A549 (cell line): Measurements from ENCODE around the gene CFAP46. TPM values are rescaled to one million over a fixed set of nuclear protein-coding genes. Genes with fewer than 3 reads are reported as not detected.

Experiments
- ATAC-seq, 2 experiments: fragments of 200-7000 bp in 1 of 2; fragments of >200 bp in 1 of 2; cut with Nextera tagmentation in 1 of 2; cut with Tn5 transposase in 1 of 2; 3 replicates each; pipeline versions ENCODE4 v1.8.0 to v1.9.1; 2018 to 2020; ENCODE audit warnings: mild to moderate bottlenecking in 1 of 2, moderate library complexity in 1 of 2
- CTCF ChIA-PET: fragments of 300-600 bp; sonication (Branson Sonifier 250); formaldehyde crosslinking; extraction: SDS; loops from one replicate; lab custom pipeline; 2021; ENCODE audit warnings: antibody characterized with exemption, inconsistent platforms; lab: Yijun Ruan, JAX
- POLR2A ChIA-PET: fragments of 350-600 bp; formaldehyde crosslinking; extraction: SDS; loops from one replicate; lab custom pipeline; 2021; ENCODE audit warnings: antibody characterized with exemption, inconsistent platforms; lab: Yijun Ruan, JAX
- DNase-seq, 2 experiments: peaks; one replicate each; pipeline versions ENCODE4 v3.0.0 to v3.0.0-alpha.2; 2011 to 2016; ENCODE audit warnings: low read depth in 1 of 2, low spot score in 1 of 2
- FAIRE-seq: peaks from 2 replicates; lab custom pipeline; 2011; peaks lifted over from hg19 to GRCh38; lab: Jason Lieb, UNC
- H3K27ac ChIP-seq, 2 experiments: fragments of >200 bp; sonication (Bioruptor Twin); formaldehyde crosslinking; 3 replicates each; pipeline ENCODE4 v1.5.1; 2016 to 2017
- H3K4me1 ChIP-seq: fragments of >200 bp; sonication (Bioruptor Twin); formaldehyde crosslinking; 3 replicates; pipeline ENCODE4 v1.6.1; 2016
- H3K4me2 ChIP-seq: fragments of >200 bp; sonication (Bioruptor Twin); formaldehyde crosslinking; 3 replicates; pipeline ENCODE4 v1.6.1; 2016
- H3K4me3 ChIP-seq: fragments of >200 bp; sonication (Bioruptor Twin); formaldehyde crosslinking; 3 replicates; pipeline ENCODE4 v1.5.1; 2016
- H3K9me3 ChIP-seq: fragments of >200 bp; sonication (Bioruptor Twin); formaldehyde crosslinking; 3 replicates; pipeline ENCODE4 v1.6.1; 2016
- CBX2 ChIP-seq: fragments of 200-600 bp; sonication (generic); IDR thresholded peaks from 2 replicates; pipeline ENCODE4 v1.6.1; 2016; ENCODE audit warnings: low read depth, mild to moderate bottlenecking, borderline replicate concordance
- CEBPB ChIP-seq, 2 experiments: fragments of >200 bp in 1 of 2; sonication (Bioruptor Twin) in 1 of 2; formaldehyde crosslinking in 1 of 2; IDR thresholded peaks; 2 replicates each; pipeline ENCODE4 v1.6.1; 2012 to 2016
- CTCF ChIP-seq: fragments of >200 bp; sonication (Bioruptor Twin); formaldehyde crosslinking; IDR thresholded peaks from 3 replicates; pipeline ENCODE4 v1.5.1; 2016
- EHMT2 ChIP-seq: fragments of 200-600 bp; sonication (generic); IDR thresholded peaks from 2 replicates; pipeline ENCODE4 v1.6.1; 2016; ENCODE audit warnings: antibody characterized with exemption, low read depth, mild to moderate bottlenecking, moderate library complexity
- FOSB ChIP-seq: fragments of 250-450 bp; sonication (Bioruptor Pico); IDR thresholded peaks from 2 replicates; pipeline ENCODE4 v1.5.0; 2020; ENCODE audit warnings: mild to moderate bottlenecking, moderate library complexity
- FOXS1 ChIP-seq: fragments of 250-450 bp; sonication (Bioruptor Pico); IDR thresholded peaks from 2 replicates; pipeline ENCODE4 v1.5.0; 2020; ENCODE audit warnings: mild to moderate bottlenecking, moderate library complexity
- GATA3 ChIP-seq: IDR thresholded peaks from 2 replicates; pipeline ENCODE4 v1.6.1; 2012; ENCODE audit warnings: borderline replicate concordance
- HDAC2 ChIP-seq: fragments of 200-600 bp; sonication (generic); IDR thresholded peaks from 2 replicates; pipeline ENCODE4 v1.6.1; 2016
- HEYL ChIP-seq: fragments of 250-450 bp; sonication (Bioruptor Pico); IDR thresholded peaks from 2 replicates; pipeline ENCODE4 v1.8.0; 2021; ENCODE audit warnings: mild to moderate bottlenecking, moderate library complexity
- HOXB5 ChIP-seq: fragments of 250-450 bp; sonication (Bioruptor Pico); IDR thresholded peaks from 2 replicates; pipeline ENCODE4 v1.5.0; 2020; ENCODE audit warnings: mild to moderate bottlenecking, moderate library complexity
- JUNB ChIP-seq: fragments of >200 bp; sonication (Bioruptor Twin); formaldehyde crosslinking; IDR thresholded peaks from 2 replicates; pipeline ENCODE4 v1.6.1; 2016
- MAFK ChIP-seq: fragments of 450-650 bp; IDR thresholded peaks from 2 replicates; pipeline ENCODE4 v1.6.1; 2014; ENCODE audit not compliant: partially characterized antibody
- MAZ ChIP-seq: fragments of 150-350 bp; IDR thresholded peaks from 2 replicates; pipeline ENCODE4 v1.6.1; 2014; ENCODE audit warnings: antibody characterized with exemption, low read depth, low read length, borderline replicate concordance
- MYC ChIP-seq: IDR thresholded peaks from 2 replicates; pipeline ENCODE4 v1.6.1; 2012; ENCODE audit warnings: mild to moderate bottlenecking, inconsistent platforms, low read length, improper control_type of control experiment, borderline replicate concordance
- NFE2L2 ChIP-seq: fragments of 150-350 bp; conservative IDR thresholded peaks from 2 replicates; pipeline ENCODE4 v1.6.1; 2014; ENCODE audit warnings: low read length
- NR3C1 ChIP-seq: fragments of >200 bp; sonication (Bioruptor Twin); formaldehyde crosslinking; IDR thresholded peaks from 3 replicates; pipeline ENCODE4 v1.6.1; 2017
- RAD21 ChIP-seq, 2 experiments: fragments of >200 bp in 1 of 2; sonication (Bioruptor Twin) in 1 of 2; formaldehyde crosslinking in 1 of 2; IDR thresholded peaks in 1 of 2; conservative IDR thresholded peaks in 1 of 2; 2 replicates in 1 of 2; 3 replicates in 1 of 2; pipeline ENCODE4 v1.6.1; 2012 to 2018; ENCODE audit warnings: inconsistent platforms in 1 of 2
- REST ChIP-seq: fragments of 200-600 bp; sonication (generic); IDR thresholded peaks from 2 replicates; pipeline ENCODE4 v1.6.1; 2016; ENCODE audit warnings: antibody characterized with exemption, mild to moderate bottlenecking, moderate library complexity
- RNF2 ChIP-seq: fragments of 200-600 bp; sonication (generic); IDR thresholded peaks from 2 replicates; pipeline ENCODE4 v1.6.1; 2016; ENCODE audit warnings: low read depth, mild to moderate bottlenecking, antibody characterized with exemption, moderate library complexity, borderline replicate concordance
- SMC3 ChIP-seq: fragments of >200 bp; sonication (Bioruptor Twin); formaldehyde crosslinking; IDR thresholded peaks from 3 replicates; pipeline ENCODE4 v1.6.1; 2018; ENCODE audit warnings: inconsistent platforms
- SREBF2 ChIP-seq: fragments of 450-650 bp; IDR thresholded peaks from 2 replicates; pipeline ENCODE4 v1.6.1; 2014; ENCODE audit warnings: mild to moderate bottlenecking, moderate library complexity
- TP53 ChIP-seq: fragments of 250-450 bp; sonication (Bioruptor Pico); IDR thresholded peaks from 2 replicates; pipeline ENCODE4 v1.5.0; 2021; ENCODE audit warnings: mild to moderate bottlenecking, moderate library complexity
- USF2 ChIP-seq: fragments of 450-650 bp; IDR thresholded peaks from 2 replicates; pipeline ENCODE4 v1.6.1; 2014; ENCODE audit warnings: antibody characterized with exemption
- ZNF302 ChIP-seq: fragments of 250-450 bp; sonication (Bioruptor Pico); IDR thresholded peaks from 2 replicates; pipeline ENCODE4 v1.9.0; 2021; ENCODE audit warnings: inconsistent platforms, mild to moderate bottlenecking, moderate library complexity
- WGBS: methylation state at CpG from one replicate; pipeline ENCODE4 v1.1.6; 2017; ENCODE audit errors: missing lambda C conversion rate; 5-methylcytosine and 5-hydroxymethylcytosine counted together
- polyA plus RNA-seq, 4 experiments: library from polyadenylated mRNA; depleted of rRNA in 3 of 4; stranded (reverse); fragments of >200 nt; fragmentation: RNase III in 1 of 4; extraction: RNeasy Plus Mini Kit Qiagen cat#74134 plus additional on column Dnase treatment in 1 of 4; gene quantifications; 2 replicates in 3 of 4; 3 replicates in 1 of 4; pipeline ENCODE4 v1.2.3, GENCODE V29; 2011 to 2017

CFAP46 gene
- polyA plus RNA-seq, 2 of the 4 experiments (the other 2 are of a cell fraction) = 0.88 to 1.8 TPM

GRCh38 chr10:132926777-132927650 is 15.4 kb downstream of the CFAP46 start (continued):
- no peak for TF ChIP-seq REST
- no peak for TF ChIP-seq MYC
- TF ChIP-seq RNF2 = no peak
- TF ChIP-seq FOSB (CRISPR knock-in tag) = no peak
- no peak for TF ChIP-seq CTCF
- TF ChIP-seq MAZ = no peak
- no peak for TF ChIP-seq HEYL (CRISPR knock-in tag)
- no peak for TF ChIP-seq GATA3
- TF ChIP-seq ZNF302 (CRISPR knock-in tag) = no peak
- TF ChIP-seq NFE2L2 = no peak
- no peak for TF ChIP-seq EHMT2
- no peak for TF ChIP-seq CBX2

GRCh38 chr10:132926070-132926469 is 16.3 kb downstream of the CFAP46 start:
- CTCF ChIA-PET = interaction anchor here (1.3 kb wide), 2 partner anchors 53 to 199 kb away, joined by 3 to 5 read pairs; no protein-coding TSS in a partner anchor
- POLR2A ChIA-PET = no interaction called here
- ATAC-seq (no peak), FAIRE-seq (no peak), DNase-seq (no peak)
- no peaks in the 10 kb centered on the region for H3K9me3 ChIP-seq
- no peak overlapping the region for H3K4me2 ChIP-seq
- no peak overlapping the region for H3K4me3 ChIP-seq
- H3K27ac ChIP-seq = no peak overlapping the region
- 61% methylated on average over 13 of the region's 21 CpGs for WGBS
- no peaks in the 10 kb centered on the region for H3K4me1 ChIP-seq
- TF ChIP-seq SMC3 = no peak
- no peak for TF ChIP-seq RAD21 (conservative IDR thresholded peaks at IDR 0.05 in 1 of 2, IDR thresholded peaks at IDR 0.05 in 1 of 2)
- TF ChIP-seq SREBF2 = no peak
- TF ChIP-seq HDAC2 = no peak
- no peak for TF ChIP-seq FOXS1
- TF ChIP-seq NR3C1 = no peak
- no peak for TF ChIP-seq REST
- TF ChIP-seq JUNB = no peak
- TF ChIP-seq GATA3 = no peak
- no peak for TF ChIP-seq MAFK
- no peak for TF ChIP-seq USF2
- TF ChIP-seq TP53 (CRISPR knock-in tag) = no peak
- TF ChIP-seq CTCF = no peak
- TF ChIP-seq NFE2L2 = no peak
- TF ChIP-seq HOXB5 = no peak
- no peak for TF ChIP-seq CEBPB (IDR thresholded peaks at IDR 0.05)
